IMR-90 (cell line): Measurements from ENCODE around the gene DPP10. TPM values are rescaled to one million over a fixed set of nuclear protein-coding genes. Genes with fewer than 3 reads are reported as not detected.

ENCODE experiments used
- ATAC-seq: fragments of 200-7000 bp; cut with Tn5 transposase; 2 replicates; pipeline ENCODE4 v1.9.1; 2020; ENCODE audit warnings: low read depth, mild to moderate bottlenecking, moderate library complexity
- BruUV-seq: library from RNA; stranded (reverse); fragments of 400-500 nt; replicated peaks from 2 replicates; lab custom pipeline; 2021; lab: Mats Ljungman, UMichigan
- CTCF ChIA-PET: fragments of 300-600 bp; formaldehyde crosslinking; extraction: SDS; loops from one replicate; lab custom pipeline; 2021; ENCODE audit warnings: antibody characterized with exemption; lab: Yijun Ruan, JAX
- POLR2A ChIA-PET: fragments of 300-600 bp; sonication (Branson Sonifier 250); formaldehyde crosslinking; loops from one replicate; lab custom pipeline; 2022; ENCODE audit warnings: antibody characterized with exemption; ENCODE audit not compliant: unreplicated experiment; lab: Charles Lee
- DNase-seq: peaks from one replicate; pipeline ENCODE4 v3.0.0; 2013
- H2AFZ ChIP-seq: replicated peaks from 2 replicates; pipeline ENCODE3; 2013; ENCODE audit warnings: low read length, mild to moderate bottlenecking; ENCODE audit not compliant: poor library complexity
- H2AK5ac ChIP-seq: 2 replicates; pipeline ENCODE4 v1.6.1; 2013; ENCODE audit warnings: low read depth, low read length, inconsistent platforms
- H2AK9ac ChIP-seq: replicated peaks from 2 replicates; pipeline ENCODE3; 2013; ENCODE audit warnings: mild to moderate bottlenecking, low read depth, low read length, moderate library complexity; ENCODE audit not compliant: poor library complexity
- H2BK120ac ChIP-seq: 2 replicates; pipeline ENCODE4 v1.6.1; 2013; ENCODE audit warnings: low read depth, low read length, inconsistent platforms
- H2BK15ac ChIP-seq: 3 replicates; pipeline ENCODE4 v1.6.1; 2013; ENCODE audit warnings: low read depth, low read length, inconsistent platforms
- H2BK20ac ChIP-seq: 2 replicates; pipeline ENCODE4 v1.6.1; 2013; ENCODE audit warnings: low read depth, mild to moderate bottlenecking, inconsistent platforms, low read length, moderate library complexity
- H2BK5ac ChIP-seq: 2 replicates; pipeline ENCODE4 v1.6.1; 2013; ENCODE audit warnings: mild to moderate bottlenecking, low read depth, low read length, inconsistent platforms; ENCODE audit not compliant: poor library complexity, severe bottlenecking
- H3K14ac ChIP-seq: replicated peaks from 2 replicates; pipeline ENCODE4 v1.6.1; 2013; ENCODE audit warnings: low read depth, low read length, inconsistent platforms
- H3K18ac ChIP-seq: 2 replicates; pipeline ENCODE4 v1.6.1; 2013; ENCODE audit warnings: low read depth, low read length, control low read depth
- H3K23ac ChIP-seq: 2 replicates; pipeline ENCODE4 v1.6.1; 2013; ENCODE audit warnings: low read depth, low read length, inconsistent platforms
- H3K27ac ChIP-seq: 2 replicates; pipeline ENCODE4 v1.5.1; 2013; ENCODE audit warnings: mild to moderate bottlenecking, control low read depth, low read length; ENCODE audit not compliant: insufficient read depth
- H3K27me3 ChIP-seq: 2 replicates; pipeline ENCODE4 v1.6.1; 2013; ENCODE audit warnings: low read length; ENCODE audit not compliant: control insufficient read depth, insufficient read depth
- H3K36me3 ChIP-seq: 2 replicates; pipeline ENCODE4 v1.6.1; 2013; ENCODE audit warnings: low read length, mixed read lengths; ENCODE audit not compliant: control insufficient read depth, insufficient read depth
- H3K4ac ChIP-seq: 2 replicates; pipeline ENCODE4 v1.6.1; 2013; ENCODE audit warnings: low read depth, low read length, inconsistent platforms
- H3K4me1 ChIP-seq: 2 replicates; pipeline ENCODE4 v1.6.1; 2013; ENCODE audit warnings: low read length, mixed read lengths; ENCODE audit not compliant: control insufficient read depth, insufficient read depth
- H3K4me2 ChIP-seq: 2 replicates; pipeline ENCODE4 v1.6.1; 2013; ENCODE audit warnings: low read depth, mild to moderate bottlenecking, control low read depth, low read length, moderate library complexity
- H3K4me3 ChIP-seq: 2 replicates; pipeline ENCODE4 v1.5.1; 2013; ENCODE audit warnings: low read depth, mild to moderate bottlenecking, control low read depth, low read length, moderate library complexity; ENCODE audit not compliant: insufficient read depth
- H3K56ac ChIP-seq: 2 replicates; pipeline ENCODE4 v1.6.1; 2013; ENCODE audit warnings: low read length, inconsistent platforms; ENCODE audit not compliant: insufficient read depth; ENCODE audit errors: extremely low read depth
- H3K79me1 ChIP-seq, 2 experiments: 2 replicates each; pipeline ENCODE4 v1.6.1; 2013; ENCODE audit warnings: low read length in 2 of 2, inconsistent platforms in 1 of 2, low read depth in 1 of 2
- H3K9ac ChIP-seq: 2 replicates; pipeline ENCODE4 v1.6.1; 2013; ENCODE audit warnings: low read depth, low read length, control low read depth
- H3K9me1 ChIP-seq: 2 replicates; pipeline ENCODE4 v1.6.1; 2013; ENCODE audit warnings: low read length, inconsistent platforms; ENCODE audit not compliant: insufficient read depth
- H3K9me3 ChIP-seq: 2 replicates; pipeline ENCODE4 v1.6.1; 2013; ENCODE audit warnings: low read length; ENCODE audit not compliant: control insufficient read depth, insufficient read depth
- H4K20me1 ChIP-seq: 2 replicates; pipeline ENCODE4 v1.6.1; 2013; ENCODE audit warnings: low read length, inconsistent platforms; ENCODE audit not compliant: insufficient read depth
- H4K5ac ChIP-seq: 2 replicates; pipeline ENCODE4 v1.6.1; 2013; ENCODE audit warnings: mild to moderate bottlenecking, low read depth, low read length, control low read depth
- H4K8ac ChIP-seq, 2 experiments: 2 replicates each; pipeline ENCODE4 v1.6.1; 2013; ENCODE audit warnings: low read depth in 2 of 2, low read length in 2 of 2, control low read depth in 1 of 2, inconsistent platforms in 1 of 2
- H4K91ac ChIP-seq: 2 replicates; pipeline ENCODE4 v1.6.1; 2013; ENCODE audit warnings: low read depth, low read length, inconsistent platforms; ENCODE audit not compliant: insufficient read depth
- CEBPB ChIP-seq: IDR thresholded peaks from 2 replicates; pipeline ENCODE4 v1.6.1; 2012; ENCODE audit warnings: low read depth, low read length, improper control_type of control experiment
- CHD1 ChIP-seq: IDR thresholded peaks from 2 replicates; pipeline ENCODE4 v1.6.1; 2012; ENCODE audit warnings: low read depth, low read length, improper control_type of control experiment
- FOS ChIP-seq: fragments of 150-350 bp; IDR thresholded peaks from 2 replicates; pipeline ENCODE4 v1.6.1; 2016; ENCODE audit warnings: low read depth, low read length
- MAFK ChIP-seq: IDR thresholded peaks from 2 replicates; pipeline ENCODE4 v1.6.1; 2012; ENCODE audit warnings: low read depth, low read length, improper control_type of control experiment
- MXI1 ChIP-seq: IDR thresholded peaks from 2 replicates; pipeline ENCODE4 v1.6.1; 2012; ENCODE audit warnings: low read depth, mild to moderate bottlenecking, low read length, moderate library complexity, borderline replicate concordance
- WGBS, 2 experiments: methylation state at CpG; one replicate each; pipeline versions ENCODE4 v1.1.5 to v1.1.7; 2013; ENCODE audit warnings: missing lambda C conversion rate in 2 of 2; ENCODE audit not compliant: insufficient read length in 1 of 2; ENCODE audit errors: extremely low coverage in 2 of 2; 5-methylcytosine and 5-hydroxymethylcytosine counted together
- dilution Hi-C: fragments of 300-500 bp; cut with HindIII; formaldehyde crosslinking; loops from one replicate; pipeline ENCODE4 v1.14.3; 2018; ENCODE audit warnings: low sequenced_read_pairs; ENCODE audit not compliant: unreplicated experiment
- in situ Hi-C: fragments of 300-500 bp; cut with MboI; formaldehyde crosslinking; loops from 3 replicates; pipeline ENCODE4 v1.14.3; 2019; ENCODE audit warnings: low sequenced_read_pairs, inconsistent platforms, mixed read lengths
- intact Hi-C: fragments of 100-400 bp; cut with micrococcal nuclease; formaldehyde crosslinking; loops from 2 replicates; pipeline ENCODE4 v1.10.0; 2022
- polyA plus RNA-seq, 3 experiments: library from polyadenylated mRNA; depleted of rRNA; stranded (reverse); fragments of >200 nt; gene quantifications; 2 replicates each; pipeline ENCODE4 v1.2.3, GENCODE V29; 2012; ENCODE audit warnings: low replicate concordance in 1 of 3
- total RNA-seq: library from RNA; depleted of rRNA; stranded (reverse); fragments of >200 nt; gene quantifications from 2 replicates; pipeline ENCODE4 v1.2.3, GENCODE V29; 2012
- TF ChIP-seq, protein P1 (sequence below): fragments of 150-350 bp; IDR thresholded peaks from 2 replicates; pipeline ENCODE4 v1.6.1; 2016; ENCODE audit warnings: low read depth, mild to moderate bottlenecking, low read length, moderate library complexity, borderline replicate concordance

The DPP10 gene
- total and polyA plus RNA-seq, 2 of the 4 experiments (the other 2 are of a cell fraction): not detected

DNA sequence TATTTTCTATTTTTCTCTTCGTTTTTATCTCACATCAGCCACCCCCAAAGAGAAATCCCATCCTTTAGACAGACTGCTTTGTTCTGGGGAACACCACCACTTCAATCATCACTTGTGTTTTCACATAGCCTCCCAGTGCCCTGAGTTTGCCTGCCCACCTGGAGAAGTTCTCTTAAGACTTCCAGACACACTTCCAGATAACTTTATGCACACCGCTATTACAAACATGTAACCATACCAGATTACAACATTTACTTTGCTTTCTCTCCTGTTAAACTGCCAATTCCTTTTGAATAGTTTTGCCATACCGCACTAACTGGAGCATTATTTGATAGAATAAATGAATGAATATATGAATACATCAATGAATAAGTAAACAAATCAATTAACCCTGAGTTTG is 1353.6 kb downstream of the DPP10 start:
- Histone ChIP-seq H3K27me3 (no peaks in the 10 kb centered on the region), H2AFZ (no peak overlapping the region), H3K9me3 (no peaks in the 10 kb centered on the region), H2BK5ac (no peak overlapping the region), H3K4me2 (no peak overlapping the region), H2AK9ac (no peak overlapping the region), H3K9me1 (no peaks in the 10 kb centered on the region), H4K5ac (no peak overlapping the region), H3K56ac (no peak overlapping the region), H2AK5ac (no peak overlapping the region), H2BK15ac (no peak overlapping the region), H4K8ac (no peak overlapping the region), H3K36me3 (no peaks in the 10 kb centered on the region), H2BK120ac (no peak overlapping the region), H4K91ac (no peak overlapping the region), H3K4me1 (no peaks in the 10 kb centered on the region), H3K27ac (no peak overlapping the region), H4K20me1 (no peaks in the 10 kb centered on the region), H3K14ac (no peak overlapping the region), H3K79me1 (no peaks in the 10 kb centered on the region), H3K9ac (no peak overlapping the region), H2BK20ac (no peak overlapping the region), H3K18ac (no peak overlapping the region), H3K23ac (no peak overlapping the region), H3K4ac (no peak overlapping the region), H3K4me3 (no peak overlapping the region)
- TF ChIP-seq FOS (no peak), MAFK (no peak), CEBPB (no peak), MXI1 (no peak), CHD1 (no peak)
- TF ChIP-seq, protein P1, sequence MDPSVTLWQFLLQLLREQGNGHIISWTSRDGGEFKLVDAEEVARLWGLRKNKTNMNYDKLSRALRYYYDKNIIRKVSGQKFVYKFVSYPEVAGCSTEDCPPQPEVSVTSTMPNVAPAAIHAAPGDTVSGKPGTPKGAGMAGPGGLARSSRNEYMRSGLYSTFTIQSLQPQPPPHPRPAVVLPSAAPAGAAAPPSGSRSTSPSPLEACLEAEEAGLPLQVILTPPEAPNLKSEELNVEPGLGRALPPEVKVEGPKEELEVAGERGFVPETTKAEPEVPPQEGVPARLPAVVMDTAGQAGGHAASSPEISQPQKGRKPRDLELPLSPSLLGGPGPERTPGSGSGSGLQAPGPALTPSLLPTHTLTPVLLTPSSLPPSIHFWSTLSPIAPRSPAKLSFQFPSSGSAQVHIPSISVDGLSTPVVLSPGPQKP: no peak
- dilution Hi-C loops (no loop called here), in situ Hi-C loops (no loop called here), intact Hi-C loops (no loop called here)
- CTCF ChIA-PET: no interaction called here
- WGBS, 2 experiments: 20% methylated on average over 1 of the region's 3 CpGs; no CpG with 5 or more reads in 1 of the 2 experiments
- POLR2A ChIA-PET: no interaction called here
- no peak for DNase-seq
- no TSS peak for BruUV-seq
- ATAC-seq: no peak
